OCI-LY7 (cell line): Measurements from ENCODE around the gene DGUOK. TPM values are rescaled to one million over a fixed set of nuclear protein-coding genes. Genes with fewer than 3 reads are reported as not detected.
A peak's percentile ranks its signal among the peaks of the same experiment; 100 is the strongest.

Experiments used
- BruUV-seq: library from RNA; stranded (reverse); fragments of 400-500 nt; replicated peaks from 2 replicates; lab custom pipeline; 2021; lab: Mats Ljungman, UMichigan
- CTCF ChIA-PET: fragments of 300-600 bp; sonication (Branson Sonifier 250); formaldehyde crosslinking; loops from one replicate; lab custom pipeline; 2022; ENCODE audit warnings: antibody characterized with exemption; ENCODE audit not compliant: unreplicated experiment; lab: Charles Lee
- POLR2A ChIA-PET: fragments of 300-600 bp; sonication (Branson Sonifier 250); formaldehyde crosslinking; loops from one replicate; lab custom pipeline; 2022; ENCODE audit warnings: antibody characterized with exemption; lab: Charles Lee
- DNase-seq: peaks from one replicate; pipeline ENCODE4 v3.0.0-alpha.2; 2015; ENCODE audit warnings: low spot score
- H2AFZ ChIP-seq: fragments of 200-600 bp; sonication (generic), shearing (Covaris generic); 2 replicates; pipeline ENCODE4 v1.6.1; 2014; ENCODE audit warnings: mild to moderate bottlenecking, antibody characterized with exemption, low read length, moderate library complexity
- H3K27ac ChIP-seq: fragments of 200-600 bp; sonication (generic); 2 replicates; pipeline ENCODE4 v1.5.1; 2014; ENCODE audit warnings: mixed run types, low read depth, mild to moderate bottlenecking, moderate library complexity, low read length, inconsistent platforms; ENCODE audit not compliant: poor library complexity, severe bottlenecking
- H3K36me3 ChIP-seq: fragments of 200-600 bp; sonication (generic); 2 replicates; pipeline ENCODE4 v1.6.1; 2014; ENCODE audit warnings: mild to moderate bottlenecking, antibody characterized with exemption, low read length, moderate library complexity, mixed read lengths; ENCODE audit not compliant: insufficient read depth
- H3K4me1 ChIP-seq: fragments of 200-600 bp; sonication (generic); 2 replicates; pipeline ENCODE4 v1.5.1; 2014; ENCODE audit warnings: mild to moderate bottlenecking, low read length; ENCODE audit not compliant: insufficient read depth, poor library complexity, severe bottlenecking
- H3K4me2 ChIP-seq: fragments of 200-600 bp; sonication (generic); 2 replicates; pipeline ENCODE4 v1.6.1; 2014; ENCODE audit warnings: mild to moderate bottlenecking, low read length
- H3K4me3 ChIP-seq: fragments of 200-600 bp; sonication (generic); 2 replicates; pipeline ENCODE4 v1.5.1; 2014; ENCODE audit warnings: mild to moderate bottlenecking, low read depth, low read length; ENCODE audit not compliant: poor library complexity, severe bottlenecking
- H3K79me2 ChIP-seq: fragments of 200-600 bp; sonication (generic); 2 replicates; pipeline ENCODE4 v1.6.1; 2016; ENCODE audit warnings: low read depth, mild to moderate bottlenecking, low read length, moderate library complexity, mixed read lengths; ENCODE audit not compliant: insufficient read depth
- H3K9me2 ChIP-seq: fragments of 200-600 bp; sonication (generic); 2 replicates; pipeline ENCODE4 v1.6.1; 2016; ENCODE audit warnings: mild to moderate bottlenecking, low read length, mixed read lengths; ENCODE audit not compliant: insufficient read depth
- H3K9me3 ChIP-seq: fragments of 200-600 bp; sonication (generic); 2 replicates; pipeline ENCODE4 v1.6.1; 2014; ENCODE audit warnings: mild to moderate bottlenecking, mixed run types, low read length, mixed read lengths
- H4K20me1 ChIP-seq: fragments of 200-600 bp; sonication (generic); 2 replicates; pipeline ENCODE4 v1.6.1; 2014; ENCODE audit warnings: mild to moderate bottlenecking, antibody characterized with exemption, low read length, moderate library complexity, mixed read lengths; ENCODE audit not compliant: insufficient read depth
- CTCF ChIP-seq: fragments of 200-600 bp; sonication (generic); conservative IDR thresholded peaks from 2 replicates; pipeline ENCODE4 v1.5.1; 2014; ENCODE audit warnings: mild to moderate bottlenecking, antibody characterized with exemption, low read length, moderate library complexity, mixed read lengths
- EZH2phosphoT487 ChIP-seq: fragments of 200-600 bp; sonication (generic); IDR thresholded peaks from 2 replicates; pipeline ENCODE4 v1.6.1; 2018; ENCODE audit warnings: low read depth, borderline replicate concordance, mild to moderate bottlenecking, mixed run types, antibody characterized with exemption, low read length, moderate library complexity, mixed read lengths
- intact Hi-C: fragments of 100-400 bp; cut with micrococcal nuclease; formaldehyde crosslinking; loops from one replicate; pipeline ENCODE4 v1.10.0; 2022; ENCODE audit not compliant: unreplicated experiment
- total RNA-seq, 2 experiments: library from RNA; depleted of rRNA in 1 of 2; stranded (reverse); fragments of >200 nt in 1 of 2; shearing (Covaris generic) in 1 of 2; gene quantifications; 2 replicates each; pipeline ENCODE4 v1.2.3, GENCODE V29; 2014 to 2022

DGUOK gene
- total RNA-seq, 2 experiments from 2014 or later = 73.4 to 91.8 TPM

GRCh38 chr2:73922681-73923080, 4.0 kb upstream of the DGUOK start:
- Histone ChIP-seq H3K9me2 (no peaks in the 10 kb centered on the region), H3K27ac (no peak overlapping the region), H3K4me1 (peaks cover 21% of the 10 kb centered on the region), H3K79me2 (peaks cover 8% of the 10 kb centered on the region), H3K9me3 (peaks cover 10% of the 10 kb centered on the region; the same call in 1 of the 2 replicates), H3K4me3 (no peak overlapping the region), H2AFZ (no peak overlapping the region), H4K20me1 (no peaks in the 10 kb centered on the region), H3K36me3 (no peaks in the 10 kb centered on the region), H3K4me2 (no peak overlapping the region)
- intact Hi-C loops = no loop called here
- ChIA-PET POLR2A (interaction anchor here (0.7 kb wide), 1 partner anchor 652 kb away, joined by 3 read pairs; no protein-coding TSS in a partner anchor), CTCF (interaction anchor here (0.6 kb wide), 1 partner anchor 33 kb away, joined by 3 read pairs; no protein-coding TSS in a partner anchor)
- no TSS peak for BruUV-seq
- no peak for DNase-seq
- no peak for TF ChIP-seq EZH2phosphoT487
- no peak for TF ChIP-seq CTCF

GRCh38 chr2:73925033-73925704, 1.5 kb upstream of the DGUOK start:
- DNase-seq = peak; percentile 23
- Histone ChIP-seq H3K4me2 (no peak overlapping the region), H3K36me3 (peaks cover 10% of the 10 kb centered on the region; the same call in 1 of the 2 replicates), H3K27ac (peak overlapping the region; percentile 24), H4K20me1 (peaks cover 10% of the 10 kb centered on the region; the same call in 1 of the 2 replicates), H3K9me2 (no peaks in the 10 kb centered on the region), H3K9me3 (peaks cover 10% of the 10 kb centered on the region; the same call in 1 of the 2 replicates), H2AFZ (peak overlapping the region; percentile 84; the same call in 1 of the 2 replicates), H3K4me1 (peaks cover 46% of the 10 kb centered on the region), H3K79me2 (peaks cover 33% of the 10 kb centered on the region), H3K4me3 (no peak overlapping the region)
- BruUV-seq = no TSS peak
- ChIA-PET POLR2A (interaction anchor here (0.5 to 1.0 kb wide), 5 partner anchors 9 to 645 kb away, joined by 3 to 6 read pairs (median 4); no protein-coding TSS in a partner anchor), CTCF (no interaction called here)
- intact Hi-C loops = loop anchor here (5.0 kb wide), 1 partner anchor 57 kb away; the partner anchor contains the start of gene TET3
- TF ChIP-seq EZH2phosphoT487 = no peak
- no peak for TF ChIP-seq CTCF
